ENCODE data around the gene FAM43B.

FAM43B gene

DNA sequence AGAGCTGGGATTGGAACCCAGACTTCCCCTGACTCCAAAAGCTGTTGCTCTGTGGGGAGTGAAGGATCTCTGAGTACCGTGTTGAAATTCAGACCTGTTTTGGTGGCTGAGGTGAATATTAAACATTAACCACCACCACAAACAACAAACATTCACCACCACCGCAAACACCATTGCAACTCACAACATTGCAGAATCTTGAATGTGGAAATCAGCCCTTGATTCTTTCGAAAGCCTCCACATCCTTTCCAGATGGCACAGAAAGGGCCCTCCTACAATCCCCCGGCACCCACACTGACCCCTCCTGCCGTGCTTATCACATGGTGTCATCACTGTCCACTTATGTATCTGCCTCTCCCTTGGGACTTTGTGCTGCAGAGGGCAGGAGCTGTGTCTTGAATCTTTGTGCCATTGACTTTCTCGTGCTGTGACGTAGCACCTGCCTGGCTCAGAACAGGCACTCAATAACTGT, 38.0 kb downstream of the FAM43B start:
- TF ChIP-seq, protein P1, sequence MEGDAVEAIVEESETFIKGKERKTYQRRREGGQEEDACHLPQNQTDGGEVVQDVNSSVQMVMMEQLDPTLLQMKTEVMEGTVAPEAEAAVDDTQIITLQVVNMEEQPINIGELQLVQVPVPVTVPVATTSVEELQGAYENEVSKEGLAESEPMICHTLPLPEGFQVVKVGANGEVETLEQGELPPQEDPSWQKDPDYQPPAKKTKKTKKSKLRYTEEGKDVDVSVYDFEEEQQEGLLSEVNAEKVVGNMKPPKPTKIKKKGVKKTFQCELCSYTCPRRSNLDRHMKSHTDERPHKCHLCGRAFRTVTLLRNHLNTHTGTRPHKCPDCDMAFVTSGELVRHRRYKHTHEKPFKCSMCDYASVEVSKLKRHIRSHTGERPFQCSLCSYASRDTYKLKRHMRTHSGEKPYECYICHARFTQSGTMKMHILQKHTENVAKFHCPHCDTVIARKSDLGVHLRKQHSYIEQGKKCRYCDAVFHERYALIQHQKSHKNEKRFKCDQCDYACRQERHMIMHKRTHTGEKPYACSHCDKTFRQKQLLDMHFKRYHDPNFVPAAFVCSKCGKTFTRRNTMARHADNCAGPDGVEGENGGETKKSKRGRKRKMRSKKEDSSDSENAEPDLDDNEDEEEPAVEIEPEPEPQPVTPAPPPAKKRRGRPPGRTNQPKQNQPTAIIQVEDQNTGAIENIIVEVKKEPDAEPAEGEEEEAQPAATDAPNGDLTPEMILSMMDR (IDR thresholded peaks at IDR 0.05; ENCODE audit: control insufficient read depth, extremely low read depth, insufficient read depth) = no peak
- no peak overlapping the region for H3K4me3 ChIP-seq (ENCODE audit: low read depth, low read length)

DNA sequence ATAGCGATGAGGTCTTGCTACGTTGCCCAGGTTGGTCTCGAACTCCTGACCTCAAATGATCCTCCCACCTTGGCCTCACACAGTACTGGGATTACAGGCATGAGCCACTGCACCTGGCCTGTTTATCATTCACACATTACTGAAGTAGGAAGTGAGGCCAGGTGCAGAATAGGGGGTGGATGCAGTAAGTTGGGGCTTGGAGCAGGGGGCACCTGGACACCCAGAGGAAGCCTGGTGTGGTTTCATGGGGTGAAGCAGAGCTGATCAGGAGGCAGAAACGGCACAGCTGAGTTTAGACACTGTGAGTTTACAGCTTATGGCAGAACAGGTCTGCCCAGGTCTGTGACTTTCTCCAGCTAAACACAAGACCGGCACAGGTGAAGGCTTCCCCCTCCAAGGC, 41.4 kb downstream of the FAM43B start:
- TF ChIP-seq, protein P1 (IDR thresholded peaks at IDR 0.05; ENCODE audit: control insufficient read depth, extremely low read depth, insufficient read depth) = no peak
- no peak for DNase-seq (ENCODE audit: low read depth)
- no peak overlapping the region for H3K4me3 ChIP-seq (ENCODE audit: low read depth, low read length)

More for the DNA sequence above, 38.0 kb downstream of the FAM43B start:
- DNase-seq (ENCODE audit: low read depth) = no peak

DNA sequence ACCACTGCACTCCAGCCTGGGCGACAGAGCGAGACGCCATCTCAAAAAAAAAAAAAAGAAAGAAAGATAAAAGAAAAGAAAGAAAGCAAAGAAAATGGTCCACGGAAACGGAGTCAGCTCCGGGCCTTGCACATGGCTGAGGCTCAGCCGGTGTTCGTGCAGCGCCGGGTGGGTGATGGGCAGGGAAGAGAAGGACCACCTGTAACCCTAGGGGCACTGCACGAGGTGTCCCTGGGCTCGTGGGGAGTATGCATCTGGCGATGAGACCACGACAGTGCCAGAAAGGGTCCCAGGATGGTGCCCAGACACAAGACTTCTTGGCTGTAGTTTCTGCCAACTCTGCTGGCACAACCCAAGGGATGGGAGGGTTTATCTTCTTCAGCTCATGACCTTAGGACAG, 42.4 kb downstream of the FAM43B start:
- H3K4me3 ChIP-seq (ENCODE audit: low read depth, low read length) = no peak overlapping the region
- TF ChIP-seq, protein P1 (IDR thresholded peaks at IDR 0.05; ENCODE audit: control insufficient read depth, extremely low read depth, insufficient read depth) = no peak
- DNase-seq (ENCODE audit: low read depth) = no peak

DNA sequence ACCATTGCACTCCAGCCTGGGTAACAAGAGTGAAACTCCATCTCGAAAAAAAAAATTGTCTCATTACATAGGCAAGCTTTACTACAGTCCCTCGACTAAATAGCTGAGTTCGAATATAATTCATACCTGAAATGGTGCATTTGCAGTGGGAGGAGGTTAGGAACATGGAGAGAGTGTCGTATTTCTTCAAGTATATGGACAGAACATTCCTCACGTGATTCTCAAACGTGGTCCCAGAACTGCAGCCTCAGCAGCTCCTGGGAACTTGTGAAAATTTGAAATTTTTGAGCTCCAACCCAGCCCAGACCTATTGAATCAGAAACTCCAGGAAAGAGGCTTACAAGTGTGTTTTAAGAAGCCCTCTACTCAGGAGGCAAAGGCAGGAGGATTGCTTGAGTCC, 43.7 kb downstream of the FAM43B start:
- TF ChIP-seq, protein P1 (IDR thresholded peaks at IDR 0.05; ENCODE audit: control insufficient read depth, extremely low read depth, insufficient read depth) = no peak
- DNase-seq (ENCODE audit: low read depth) = no peak

DNA sequence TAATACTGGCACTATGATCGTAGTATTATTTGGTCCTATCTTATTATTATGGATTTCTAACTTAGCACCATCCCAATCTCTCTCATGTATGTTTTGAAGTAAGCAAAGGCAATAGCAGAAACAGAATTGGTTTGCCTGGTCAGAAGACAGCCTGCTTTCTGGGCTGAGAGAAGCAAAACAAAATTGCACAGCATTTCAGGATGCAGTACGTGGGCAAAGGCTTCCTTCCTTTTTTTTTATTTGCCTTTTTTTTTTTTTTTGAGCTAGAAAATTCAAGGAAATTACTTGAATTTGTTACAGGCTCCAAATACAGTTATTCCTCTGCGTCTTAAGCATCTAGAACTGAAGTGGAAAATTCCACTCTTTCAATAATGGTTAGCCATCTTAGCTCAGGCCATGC, 45.3 kb downstream of the FAM43B start:
- no peak for DNase-seq (ENCODE audit: low read depth)
- no peak overlapping the region for H3K4me3 ChIP-seq (ENCODE audit: low read depth, low read length)
- TF ChIP-seq, protein P1 (IDR thresholded peaks at IDR 0.05; ENCODE audit: control insufficient read depth, extremely low read depth, insufficient read depth) = no peak

More for the DNA sequence above, 43.7 kb downstream of the FAM43B start:
- no peak overlapping the region for H3K4me3 ChIP-seq (ENCODE audit: low read depth, low read length)

DNA sequence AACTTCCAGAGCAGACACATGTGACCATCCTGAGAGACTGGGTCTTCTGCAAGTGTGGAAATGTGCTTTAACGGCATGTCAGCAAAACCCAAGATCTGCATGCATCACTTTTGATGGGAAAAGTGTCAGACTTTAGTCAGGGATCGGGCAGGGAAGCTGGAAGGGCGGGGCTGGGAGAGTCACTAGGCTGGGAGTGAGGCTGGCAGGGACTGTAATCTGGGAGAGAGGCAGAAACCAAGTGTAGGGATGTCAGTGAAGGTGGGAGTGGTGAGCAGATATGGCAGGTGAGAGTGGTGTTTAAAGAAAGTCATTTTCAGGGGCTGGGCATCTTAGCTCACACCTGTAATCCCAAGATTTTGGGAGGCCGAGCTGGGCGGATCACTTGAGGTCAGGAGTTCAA, 47.8 kb downstream of the FAM43B start:
- TF ChIP-seq, protein P1 (IDR thresholded peaks at IDR 0.05; ENCODE audit: control insufficient read depth, extremely low read depth, insufficient read depth) = no peak
- no peak overlapping the region for H3K4me3 ChIP-seq (ENCODE audit: low read depth, low read length)
- DNase-seq (ENCODE audit: low read depth) = no peak

DNA sequence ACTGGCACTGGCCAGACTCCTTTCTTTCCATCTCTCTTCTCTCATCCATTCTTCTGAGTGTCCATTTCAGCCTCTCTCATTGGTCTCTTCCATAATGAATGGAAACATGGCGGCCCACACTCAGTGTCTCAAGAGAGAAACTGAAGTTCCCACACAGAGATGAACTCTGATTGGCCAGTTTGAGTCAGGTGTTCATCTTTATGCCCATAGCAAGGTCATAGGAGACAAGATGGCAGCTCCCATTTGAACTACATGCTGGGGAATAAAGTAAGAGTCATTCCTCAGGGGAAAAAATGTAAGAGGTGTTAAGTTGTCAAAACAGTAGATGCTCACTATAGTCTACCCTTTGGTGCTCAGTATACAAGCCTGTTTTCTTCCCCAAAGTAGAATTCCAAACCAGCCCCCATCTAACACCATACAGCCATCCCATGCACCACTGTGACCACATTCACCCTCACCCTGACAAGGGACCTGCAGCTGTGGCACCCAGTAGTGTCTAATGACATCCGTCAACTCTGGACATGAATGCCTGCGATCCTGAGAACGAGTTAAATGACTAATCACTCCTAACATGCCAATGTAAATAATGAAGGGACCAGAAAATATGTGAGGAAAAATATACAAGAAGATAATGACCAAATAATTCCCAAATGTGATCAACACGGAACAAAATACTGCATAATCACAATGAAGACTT, 48.9 kb downstream of the FAM43B start:
- TF ChIP-seq, protein P1 (IDR thresholded peaks at IDR 0.05; ENCODE audit: control insufficient read depth, extremely low read depth, insufficient read depth) = no peak
- H3K4me3 ChIP-seq (ENCODE audit: low read depth, low read length) = no peak overlapping the region
- DNase-seq (ENCODE audit: low read depth) = no peak

All from LNCaP clone FGC (cell line).